Liver (tissue), 9 donors: Measurements from ENCODE around the gene GIPC1. TPM values are rescaled to one million over a fixed set of nuclear protein-coding genes. Genes with fewer than 3 reads are reported as not detected.

Experiments used
- DNase-seq: peaks from one replicate; pipeline ENCODE4 v3.0.0-alpha.2; 2017; ENCODE audit warnings: low spot score
- H3K27ac ChIP-seq, 2 donors: one replicate each; pipeline ENCODE4 v1.7.0; 2013; ENCODE audit warnings: inconsistent platforms in 2 of 2, low read length in 2 of 2, control low read depth in 1 of 2, low read depth in 1 of 2, mild to moderate bottlenecking in 1 of 2
- H3K27me3 ChIP-seq, 4 donors: one replicate each; pipeline versions ENCODE4 v1.6.1 to v1.7.0; 2013; ENCODE audit warnings: low read length in 3 of 4, inconsistent platforms in 1 of 4, mild to moderate bottlenecking in 1 of 4, moderate library complexity in 1 of 4; ENCODE audit not compliant: control insufficient read depth in 4 of 4, insufficient read depth in 4 of 4
- H3K36me3 ChIP-seq, 4 donors: one replicate each; pipeline versions ENCODE4 v1.6.1 to v1.7.0; 2013; ENCODE audit warnings: low read length in 3 of 4, mild to moderate bottlenecking in 3 of 4, low read depth in 1 of 4, moderate library complexity in 1 of 4; ENCODE audit not compliant: control insufficient read depth in 4 of 4, insufficient read depth in 3 of 4
- H3K4me1 ChIP-seq, 4 donors: one replicate each; pipeline versions ENCODE4 v1.6.1 to v1.7.0; 2013; ENCODE audit warnings: low read length in 3 of 4, mild to moderate bottlenecking in 3 of 4, moderate library complexity in 1 of 4; ENCODE audit not compliant: control insufficient read depth in 4 of 4, insufficient read depth in 4 of 4
- H3K4me3 ChIP-seq, 3 donors: one replicate each; pipeline versions ENCODE4 v1.6.1 to v1.7.0; 2013; ENCODE audit warnings: low read length in 3 of 3, control low read depth in 1 of 3, low read depth in 1 of 3, mild to moderate bottlenecking in 1 of 3
- H3K9ac ChIP-seq, 2 donors: one replicate each; pipeline ENCODE4 v1.7.0; 2013; ENCODE audit warnings: low read length in 2 of 2, mild to moderate bottlenecking in 2 of 2, moderate library complexity in 2 of 2, control low read depth in 1 of 2, low read depth in 1 of 2
- H3K9me3 ChIP-seq, 4 donors: one replicate each; pipeline versions ENCODE4 v1.6.1 to v1.7.0; 2013; ENCODE audit warnings: low read length in 3 of 4; ENCODE audit not compliant: control insufficient read depth in 4 of 4
- EGR1 ChIP-seq, 2 donors: IDR thresholded peaks; 2 replicates each; pipeline ENCODE4 v1.6.1; 2016 to 2018; ENCODE audit warnings: antibody characterized with exemption in 2 of 2, low read depth in 2 of 2
- FOXA1 ChIP-seq: IDR thresholded peaks from 2 replicates; pipeline ENCODE4 v1.6.1; 2016; ENCODE audit warnings: antibody characterized with exemption
- FOXA2 ChIP-seq: IDR thresholded peaks from 2 replicates; pipeline ENCODE4 v1.6.1; 2016; ENCODE audit warnings: antibody characterized with exemption
- GABPA ChIP-seq, 2 donors: IDR thresholded peaks in 1 of 2; conservative IDR thresholded peaks in 1 of 2; 2 replicates each; pipeline ENCODE4 v1.6.1; 2016; ENCODE audit warnings: antibody characterized with exemption in 2 of 2, mild to moderate bottlenecking in 1 of 2, moderate library complexity in 1 of 2
- HNF4A ChIP-seq, 2 donors: conservative IDR thresholded peaks; 2 replicates each; pipeline ENCODE4 v1.6.1; 2016; ENCODE audit warnings: antibody characterized with exemption in 2 of 2, mild to moderate bottlenecking in 2 of 2
- HNF4G ChIP-seq: IDR thresholded peaks from 2 replicates; pipeline ENCODE4 v1.6.1; 2016; ENCODE audit warnings: antibody characterized with exemption
- JUND ChIP-seq, 2 donors: IDR thresholded peaks; 2 replicates each; pipeline ENCODE4 v1.6.1; 2016; ENCODE audit warnings: antibody characterized with exemption in 2 of 2
- NR2F2 ChIP-seq: IDR thresholded peaks from 2 replicates; pipeline ENCODE4 v1.6.1; 2016; ENCODE audit warnings: antibody characterized with exemption
- RAD21 ChIP-seq, 2 donors: IDR thresholded peaks; 2 replicates each; pipeline ENCODE4 v1.6.1; 2016; ENCODE audit warnings: antibody characterized with exemption in 2 of 2, mild to moderate bottlenecking in 2 of 2
- RXRA ChIP-seq, 2 donors: IDR thresholded peaks; 2 replicates each; pipeline ENCODE4 v1.6.1; 2017 to 2018; ENCODE audit warnings: antibody characterized with exemption in 2 of 2, mild to moderate bottlenecking in 1 of 2
- SP1 ChIP-seq: IDR thresholded peaks from 2 replicates; pipeline ENCODE4 v1.6.1; 2018; ENCODE audit warnings: antibody characterized with exemption, mild to moderate bottlenecking
- TAF1 ChIP-seq: conservative IDR thresholded peaks from 2 replicates; pipeline ENCODE4 v1.6.1; 2016; ENCODE audit warnings: antibody characterized with exemption, mild to moderate bottlenecking
- YY1 ChIP-seq: IDR thresholded peaks from 2 replicates; pipeline ENCODE4 v1.6.1; 2016; ENCODE audit warnings: antibody characterized with exemption, mild to moderate bottlenecking
- WGBS: extraction: QIAGEN DNeasy Blood & Tissue Kit; methylation state at CpG from one replicate; pipeline ENCODE4 v1.1.7; 2013; 5-methylcytosine and 5-hydroxymethylcytosine counted together
- polyA plus RNA-seq, 2 donors: library from polyadenylated mRNA; stranded (reverse) in 1 of 2; unstranded in 1 of 2; fragments of 200-250 nt in 1 of 2; fragments of >200 nt in 1 of 2; fragmentation: Nextera tagmentation in 1 of 2; extraction: Ambion mirVana in 1 of 2; gene quantifications; one replicate each; pipeline versions ENCODE4 v1.2.1 to v1.2.3, GENCODE V29; 2013 to 2015
- total RNA-seq, 2 donors: library from RNA; depleted of rRNA; stranded (reverse); fragments of >200 nt; gene quantifications; one replicate each; pipeline ENCODE4 v1.2.3, GENCODE V29; 2014
- TF ChIP-seq, protein P1 (sequence below): IDR thresholded peaks from 2 replicates; pipeline ENCODE4 v1.6.1; 2016; ENCODE audit warnings: antibody characterized with exemption
- TF ChIP-seq, protein P2 (sequence below): IDR thresholded peaks from 2 replicates; pipeline ENCODE4 v1.6.1; 2016; ENCODE audit warnings: antibody characterized with exemption
- TF ChIP-seq, protein P3 (sequence below): IDR thresholded peaks from 2 replicates; pipeline ENCODE4 v1.6.1; 2016; ENCODE audit warnings: antibody characterized with exemption, mild to moderate bottlenecking
- TF ChIP-seq, protein P4 (sequence below): IDR thresholded peaks from 2 replicates; pipeline ENCODE4 v1.6.1; 2016; ENCODE audit warnings: antibody characterized with exemption
- TF ChIP-seq, protein P5 (sequence below): fragments of 150-350 bp; IDR thresholded peaks from 2 replicates; pipeline ENCODE4 v1.5.1; 2017; ENCODE audit warnings: improper control_type of control experiment, low read depth, low read length; ENCODE audit not compliant: missing input control
- donor health status: healthy.
- donor health status: healthy.
- donor health status: healthy.
- donor health status: healthy.
- donor health status: healthy.

The GIPC1 gene
- total and polyA plus RNA-seq, 4 donors, result 18.4 to 34.5 (median 25.5) TPM

DNA sequence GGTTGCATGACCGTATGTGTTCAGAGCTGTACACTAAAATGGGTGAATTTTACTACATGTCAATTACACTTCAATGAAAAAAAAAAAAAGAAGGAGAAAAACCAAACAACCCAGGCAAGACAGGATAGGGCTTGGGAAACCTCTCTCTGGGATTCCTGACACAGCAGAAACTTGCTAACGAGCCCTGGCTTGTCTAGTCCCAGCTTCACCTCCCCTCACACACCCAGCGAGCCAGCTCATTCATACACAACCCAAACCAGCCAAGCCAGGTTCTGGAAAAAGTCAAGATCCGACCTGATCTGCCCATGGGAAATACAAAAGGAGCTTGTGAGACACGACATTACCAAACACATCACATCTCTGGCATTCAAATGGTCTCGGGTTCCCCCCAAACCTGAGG lies 29.8 kb upstream of the GIPC1 start:
- peaks cover 0 to 12% (median 4%) of the 10 kb centered on the region in 4 donors for H3K4me1 ChIP-seq
- H3K27me3 ChIP-seq, result no peaks in the 10 kb centered on the region
- no peak overlapping the region for H3K4me3 ChIP-seq
- H3K27ac ChIP-seq, result no peak overlapping the region
- no peak for DNase-seq
- no peaks in the 10 kb centered on the region for H3K9me3 ChIP-seq
- H3K36me3 ChIP-seq, result no peaks in the 10 kb centered on the region
- TF ChIP-seq RAD21 (IDR thresholded peaks at IDR 0.05) (no peak), FOXA1 (no peak), YY1 (no peak), SP1 (no peak), GABPA (IDR thresholded peaks at IDR 0.05 in 1 of 2, conservative IDR thresholded peaks at IDR 0.05 in 1 of 2) (no peak), FOXA2 (no peak), TAF1 (no peak), NR2F2 (no peak), EGR1 (IDR thresholded peaks at IDR 0.05; ENCODE audit: low read depth in 2 of 2) (no peak), JUND (IDR thresholded peaks at IDR 0.05) (no peak), HNF4A (conservative IDR thresholded peaks at IDR 0.05) (no peak), RXRA (IDR thresholded peaks at IDR 0.05) (no peak), HNF4G (no peak)
- TF ChIP-seq, protein P1, sequence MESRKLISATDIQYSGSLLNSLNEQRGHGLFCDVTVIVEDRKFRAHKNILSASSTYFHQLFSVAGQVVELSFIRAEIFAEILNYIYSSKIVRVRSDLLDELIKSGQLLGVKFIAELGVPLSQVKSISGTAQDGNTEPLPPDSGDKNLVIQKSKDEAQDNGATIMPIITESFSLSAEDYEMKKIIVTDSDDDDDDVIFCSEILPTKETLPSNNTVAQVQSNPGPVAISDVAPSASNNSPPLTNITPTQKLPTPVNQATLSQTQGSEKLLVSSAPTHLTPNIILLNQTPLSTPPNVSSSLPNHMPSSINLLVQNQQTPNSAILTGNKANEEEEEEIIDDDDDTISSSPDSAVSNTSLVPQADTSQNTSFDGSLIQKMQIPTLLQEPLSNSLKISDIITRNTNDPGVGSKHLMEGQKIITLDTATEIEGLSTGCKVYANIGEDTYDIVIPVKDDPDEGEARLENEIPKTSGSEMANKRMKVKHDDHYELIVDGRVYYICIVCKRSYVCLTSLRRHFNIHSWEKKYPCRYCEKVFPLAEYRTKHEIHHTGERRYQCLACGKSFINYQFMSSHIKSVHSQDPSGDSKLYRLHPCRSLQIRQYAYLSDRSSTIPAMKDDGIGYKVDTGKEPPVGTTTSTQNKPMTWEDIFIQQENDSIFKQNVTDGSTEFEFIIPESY, result no peak
- TF ChIP-seq, protein P2, sequence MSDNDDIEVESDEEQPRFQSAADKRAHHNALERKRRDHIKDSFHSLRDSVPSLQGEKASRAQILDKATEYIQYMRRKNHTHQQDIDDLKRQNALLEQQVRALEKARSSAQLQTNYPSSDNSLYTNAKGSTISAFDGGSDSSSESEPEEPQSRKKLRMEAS, result no peak
- TF ChIP-seq, protein P3, sequence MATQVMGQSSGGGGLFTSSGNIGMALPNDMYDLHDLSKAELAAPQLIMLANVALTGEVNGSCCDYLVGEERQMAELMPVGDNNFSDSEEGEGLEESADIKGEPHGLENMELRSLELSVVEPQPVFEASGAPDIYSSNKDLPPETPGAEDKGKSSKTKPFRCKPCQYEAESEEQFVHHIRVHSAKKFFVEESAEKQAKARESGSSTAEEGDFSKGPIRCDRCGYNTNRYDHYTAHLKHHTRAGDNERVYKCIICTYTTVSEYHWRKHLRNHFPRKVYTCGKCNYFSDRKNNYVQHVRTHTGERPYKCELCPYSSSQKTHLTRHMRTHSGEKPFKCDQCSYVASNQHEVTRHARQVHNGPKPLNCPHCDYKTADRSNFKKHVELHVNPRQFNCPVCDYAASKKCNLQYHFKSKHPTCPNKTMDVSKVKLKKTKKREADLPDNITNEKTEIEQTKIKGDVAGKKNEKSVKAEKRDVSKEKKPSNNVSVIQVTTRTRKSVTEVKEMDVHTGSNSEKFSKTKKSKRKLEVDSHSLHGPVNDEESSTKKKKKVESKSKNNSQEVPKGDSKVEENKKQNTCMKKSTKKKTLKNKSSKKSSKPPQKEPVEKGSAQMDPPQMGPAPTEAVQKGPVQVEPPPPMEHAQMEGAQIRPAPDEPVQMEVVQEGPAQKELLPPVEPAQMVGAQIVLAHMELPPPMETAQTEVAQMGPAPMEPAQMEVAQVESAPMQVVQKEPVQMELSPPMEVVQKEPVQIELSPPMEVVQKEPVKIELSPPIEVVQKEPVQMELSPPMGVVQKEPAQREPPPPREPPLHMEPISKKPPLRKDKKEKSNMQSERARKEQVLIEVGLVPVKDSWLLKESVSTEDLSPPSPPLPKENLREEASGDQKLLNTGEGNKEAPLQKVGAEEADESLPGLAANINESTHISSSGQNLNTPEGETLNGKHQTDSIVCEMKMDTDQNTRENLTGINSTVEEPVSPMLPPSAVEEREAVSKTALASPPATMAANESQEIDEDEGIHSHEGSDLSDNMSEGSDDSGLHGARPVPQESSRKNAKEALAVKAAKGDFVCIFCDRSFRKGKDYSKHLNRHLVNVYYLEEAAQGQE, result no peak
- TF ChIP-seq, protein P4, sequence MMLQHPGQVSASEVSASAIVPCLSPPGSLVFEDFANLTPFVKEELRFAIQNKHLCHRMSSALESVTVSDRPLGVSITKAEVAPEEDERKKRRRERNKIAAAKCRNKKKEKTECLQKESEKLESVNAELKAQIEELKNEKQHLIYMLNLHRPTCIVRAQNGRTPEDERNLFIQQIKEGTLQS, result no peak
- TF ChIP-seq, protein P5, sequence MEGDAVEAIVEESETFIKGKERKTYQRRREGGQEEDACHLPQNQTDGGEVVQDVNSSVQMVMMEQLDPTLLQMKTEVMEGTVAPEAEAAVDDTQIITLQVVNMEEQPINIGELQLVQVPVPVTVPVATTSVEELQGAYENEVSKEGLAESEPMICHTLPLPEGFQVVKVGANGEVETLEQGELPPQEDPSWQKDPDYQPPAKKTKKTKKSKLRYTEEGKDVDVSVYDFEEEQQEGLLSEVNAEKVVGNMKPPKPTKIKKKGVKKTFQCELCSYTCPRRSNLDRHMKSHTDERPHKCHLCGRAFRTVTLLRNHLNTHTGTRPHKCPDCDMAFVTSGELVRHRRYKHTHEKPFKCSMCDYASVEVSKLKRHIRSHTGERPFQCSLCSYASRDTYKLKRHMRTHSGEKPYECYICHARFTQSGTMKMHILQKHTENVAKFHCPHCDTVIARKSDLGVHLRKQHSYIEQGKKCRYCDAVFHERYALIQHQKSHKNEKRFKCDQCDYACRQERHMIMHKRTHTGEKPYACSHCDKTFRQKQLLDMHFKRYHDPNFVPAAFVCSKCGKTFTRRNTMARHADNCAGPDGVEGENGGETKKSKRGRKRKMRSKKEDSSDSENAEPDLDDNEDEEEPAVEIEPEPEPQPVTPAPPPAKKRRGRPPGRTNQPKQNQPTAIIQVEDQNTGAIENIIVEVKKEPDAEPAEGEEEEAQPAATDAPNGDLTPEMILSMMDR, result no peak
- WGBS, result 74% methylated on average over 6 of the region's 6 CpGs
- no peak overlapping the region for H3K9ac ChIP-seq
